Measurements from ENCODE around the gene LOXHD1.

LOXHD1 gene

GRCh38 chr18:46630160-46630559 lies 26.9 kb downstream of the LOXHD1 start:
- no peak overlapping the region for H3K4me3 ChIP-seq (ENCODE audit: control insufficient read depth, low read depth, low read length)
- TF ChIP-seq CTCF (IDR thresholded peaks at IDR 0.05; ENCODE audit: control insufficient read depth, insufficient read depth, low read depth, low read length, missing control alignments) = no peak
- no peak for DNase-seq (ENCODE audit: low read depth)

GRCh38 chr18:46629361-46629760 lies 27.7 kb downstream of the LOXHD1 start:
- no peak overlapping the region for H3K4me3 ChIP-seq (ENCODE audit: control insufficient read depth, low read depth, low read length)
- TF ChIP-seq CTCF (IDR thresholded peaks at IDR 0.05; ENCODE audit: control insufficient read depth, insufficient read depth, low read depth, low read length, missing control alignments) = no peak
- DNase-seq (ENCODE audit: low read depth) = no peak

- H3K4me3 ChIP-seq (ENCODE audit: control insufficient read depth, low read depth, low read length) = no peak overlapping the region
- no peak for DNase-seq (ENCODE audit: low read depth)
- no peak for TF ChIP-seq CTCF (IDR thresholded peaks at IDR 0.05; ENCODE audit: control insufficient read depth, insufficient read depth, low read depth, low read length, missing control alignments)
Measured at GRCh38 chr18:46628206-46628605, 28.8 kb downstream of the LOXHD1 start.

GRCh38 chr18:46627136-46627535 lies 29.9 kb downstream of the LOXHD1 start:
- H3K4me3 ChIP-seq (ENCODE audit: control insufficient read depth, low read depth, low read length) = no peak overlapping the region
- no peak for DNase-seq (ENCODE audit: low read depth)
- TF ChIP-seq CTCF (IDR thresholded peaks at IDR 0.05; ENCODE audit: control insufficient read depth, insufficient read depth, low read depth, low read length, missing control alignments) = no peak

- H3K4me3 ChIP-seq (ENCODE audit: control insufficient read depth, low read depth, low read length) = no peak overlapping the region
- DNase-seq (ENCODE audit: low read depth) = no peak
- no peak for TF ChIP-seq CTCF (IDR thresholded peaks at IDR 0.05; ENCODE audit: control insufficient read depth, insufficient read depth, low read depth, low read length, missing control alignments)
Measured at GRCh38 chr18:46625069-46625468, 32.0 kb downstream of the LOXHD1 start.

GRCh38 chr18:46624127-46624526 lies 32.9 kb downstream of the LOXHD1 start:
- H3K4me3 ChIP-seq (ENCODE audit: control insufficient read depth, low read depth, low read length) = no peak overlapping the region
- DNase-seq (ENCODE audit: low read depth) = no peak
- TF ChIP-seq CTCF (IDR thresholded peaks at IDR 0.05; ENCODE audit: control insufficient read depth, insufficient read depth, low read depth, low read length, missing control alignments) = no peak

GRCh38 chr18:46623541-46623940 lies 33.5 kb downstream of the LOXHD1 start:
- no peak for TF ChIP-seq CTCF (IDR thresholded peaks at IDR 0.05; ENCODE audit: control insufficient read depth, insufficient read depth, low read depth, low read length, missing control alignments)
- H3K4me3 ChIP-seq (ENCODE audit: control insufficient read depth, low read depth, low read length) = no peak overlapping the region
- DNase-seq (ENCODE audit: low read depth) = no peak
